Kidney (tissue), 14 donors: Measurements from ENCODE around the gene C12orf54. TPM values are rescaled to one million over a fixed set of nuclear protein-coding genes. Genes with fewer than 3 reads are reported as not detected.
"Not testable (repeated sequence)": the region's sequence is repeated elsewhere in the genome, so short reads cannot be mapped to it uniquely, and the experiment has no call there.

Experiments
- DNase-seq, 5 donors: peaks; one replicate each; pipeline ENCODE4 v3.0.0-alpha.2; 2013 to 2020
- FAIRE-seq: peaks from 2 replicates; lab custom pipeline; 2012; peaks lifted over from hg19 to GRCh38; lab: Jason Lieb, UNC
- H3K27ac ChIP-seq, 2 donors: one replicate each; pipeline ENCODE4 v1.7.0; 2013; ENCODE audit warnings: low read depth in 2 of 2, low read length in 2 of 2, inconsistent platforms in 1 of 2
- H3K27me3 ChIP-seq: one replicate; pipeline ENCODE4 v1.7.1; 2013; ENCODE audit warnings: low read length, inconsistent platforms; ENCODE audit not compliant: control insufficient read depth, insufficient read depth
- H3K36me3 ChIP-seq, 3 donors: one replicate each; pipeline versions ENCODE4 v1.7.0 to v1.7.1; 2013; ENCODE audit warnings: low read length in 3 of 3, control low read depth in 1 of 3, inconsistent platforms in 1 of 3; ENCODE audit not compliant: insufficient read depth in 3 of 3, control insufficient read depth in 2 of 3
- H3K4me1 ChIP-seq, 3 donors: one replicate each; pipeline versions ENCODE4 v1.7.0 to v1.7.1; 2013; ENCODE audit warnings: low read length in 3 of 3, inconsistent platforms in 1 of 3, low read depth in 1 of 3; ENCODE audit not compliant: control insufficient read depth in 2 of 3, insufficient read depth in 2 of 3
- H3K4me3 ChIP-seq, 3 donors: one replicate each; pipeline versions ENCODE4 v1.7.0 to v1.8.1; 2013; ENCODE audit warnings: low read length in 3 of 3, control low read depth in 1 of 3, inconsistent platforms in 1 of 3
- H3K9ac ChIP-seq, 3 donors: one replicate each; pipeline versions ENCODE4 v1.7.0 to v1.7.1; 2013; ENCODE audit warnings: low read length in 3 of 3, control low read depth in 1 of 3, inconsistent platforms in 1 of 3
- H3K9me3 ChIP-seq, 3 donors: one replicate each; pipeline versions ENCODE4 v1.7.0 to v1.7.1; 2013; ENCODE audit warnings: low read length in 3 of 3, control low read depth in 1 of 3, inconsistent platforms in 1 of 3; ENCODE audit not compliant: control insufficient read depth in 2 of 3, insufficient read depth in 1 of 3
- intact Hi-C: fragments of 100-400 bp; cut with DNase I; formaldehyde crosslinking; loops from one replicate; pipeline ENCODE4 v1.11.1; 2022
- polyA plus RNA-seq: library from polyadenylated mRNA; stranded (reverse); fragments of 350-450 nt; fragmentation: Illumina TruSeq; extraction: RNeasy Lipid Tissue Mini Kit (QIAGEN cat#74804); gene quantifications from one replicate; pipeline ENCODE4 v1.2.3, GENCODE V29; 2014; ENCODE audit warnings: low read depth, low replicate concordance; ENCODE audit not compliant: insufficient read depth
- total RNA-seq: library from RNA; stranded (reverse); fragmentation: NEBNext Ultra II Directional; extraction: Animal tissue kit (Norgen Biotek cat#: 25700); gene quantifications from one replicate; pipeline ENCODE4 v1.2.1, GENCODE V29; 2021
- TF ChIP-seq, protein P1 (sequence below): IDR thresholded peaks from 3 replicates; pipeline ENCODE4 v1.5.1; 2012; ENCODE audit warnings: mild to moderate bottlenecking, moderate library complexity, borderline replicate concordance; ENCODE audit not compliant: insufficient read depth; ENCODE audit errors: extremely low read depth
- donor health status: control.
- donor health status: control.
- donor health status: control.
- donor health status: control.
- donor health status: control.
- donor health status: DM: yes; HTN: yes; CAD: no.
- donor health status: Normal renal cell carcinoma (clear cell type).

Gene C12orf54
- total and polyA plus RNA-seq, 2 donors from 2014 or later, result not detected

GRCh38 chr12:48486261-48486660 lies 4.0 kb downstream of the C12orf54 start:
- Histone ChIP-seq H3K4me3 (no peak overlapping the region), H3K9ac (no peak overlapping the region), H3K27me3 (no peaks in the 10 kb centered on the region), H3K27ac (no peak overlapping the region), H3K9me3 (no peaks in the 10 kb centered on the region), H3K36me3 (no peaks in the 10 kb centered on the region), H3K4me1 (no peaks in the 10 kb centered on the region)
- intact Hi-C loops, result no loop called here
- FAIRE-seq (no peak), DNase-seq (no peak)
- TF ChIP-seq, protein P1, sequence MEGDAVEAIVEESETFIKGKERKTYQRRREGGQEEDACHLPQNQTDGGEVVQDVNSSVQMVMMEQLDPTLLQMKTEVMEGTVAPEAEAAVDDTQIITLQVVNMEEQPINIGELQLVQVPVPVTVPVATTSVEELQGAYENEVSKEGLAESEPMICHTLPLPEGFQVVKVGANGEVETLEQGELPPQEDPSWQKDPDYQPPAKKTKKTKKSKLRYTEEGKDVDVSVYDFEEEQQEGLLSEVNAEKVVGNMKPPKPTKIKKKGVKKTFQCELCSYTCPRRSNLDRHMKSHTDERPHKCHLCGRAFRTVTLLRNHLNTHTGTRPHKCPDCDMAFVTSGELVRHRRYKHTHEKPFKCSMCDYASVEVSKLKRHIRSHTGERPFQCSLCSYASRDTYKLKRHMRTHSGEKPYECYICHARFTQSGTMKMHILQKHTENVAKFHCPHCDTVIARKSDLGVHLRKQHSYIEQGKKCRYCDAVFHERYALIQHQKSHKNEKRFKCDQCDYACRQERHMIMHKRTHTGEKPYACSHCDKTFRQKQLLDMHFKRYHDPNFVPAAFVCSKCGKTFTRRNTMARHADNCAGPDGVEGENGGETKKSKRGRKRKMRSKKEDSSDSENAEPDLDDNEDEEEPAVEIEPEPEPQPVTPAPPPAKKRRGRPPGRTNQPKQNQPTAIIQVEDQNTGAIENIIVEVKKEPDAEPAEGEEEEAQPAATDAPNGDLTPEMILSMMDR, result no peak

- Histone ChIP-seq H3K9ac (no peak overlapping the region), H3K9me3 (no peaks in the 10 kb centered on the region), H3K4me3 (no peak overlapping the region), H3K27ac (no peak overlapping the region), H3K36me3 (no peaks in the 10 kb centered on the region), H3K4me1 (no peaks in the 10 kb centered on the region), H3K27me3 (no peaks in the 10 kb centered on the region)
- FAIRE-seq, result no peak
- no peak for DNase-seq
- TF ChIP-seq, protein P1, result no peak
- intact Hi-C loops, result no loop called here
Measured at GRCh38 chr12:48486679-48487078, 4.4 kb downstream of the C12orf54 start.

DNA sequence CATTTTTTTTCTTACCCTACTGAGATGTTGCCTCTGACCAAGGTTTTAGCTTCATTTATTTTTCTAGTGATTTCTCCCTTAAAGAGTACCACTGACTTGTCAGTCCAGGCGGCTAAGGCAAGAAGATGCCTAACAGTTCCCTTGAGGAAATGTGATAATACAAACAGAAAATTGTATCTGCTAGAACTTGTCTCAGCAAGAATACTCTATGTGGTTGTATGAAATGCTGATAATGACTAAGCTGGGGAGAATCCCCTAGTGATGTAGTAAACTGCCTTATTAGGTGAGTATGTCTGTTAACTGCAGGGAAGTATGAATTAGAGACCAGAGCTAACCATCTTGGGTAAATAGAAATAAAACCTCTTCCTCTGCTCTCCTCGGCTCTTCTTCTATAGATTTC lies 6.7 kb downstream of the C12orf54 start:
- H3K4me3 ChIP-seq, result no peak overlapping the region
- no peaks in the 10 kb centered on the region for H3K9me3 ChIP-seq
- no peak overlapping the region for H3K27ac ChIP-seq
- H3K27me3 ChIP-seq, result no peaks in the 10 kb centered on the region
- intact Hi-C loops, result no loop called here
- TF ChIP-seq, protein P1, result no peak
- H3K4me1 ChIP-seq, result no peaks in the 10 kb centered on the region
- DNase-seq (no peak), FAIRE-seq (no peak)
- no peak overlapping the region for H3K9ac ChIP-seq
- no peaks in the 10 kb centered on the region for H3K36me3 ChIP-seq

GRCh38 chr12:48489456-48489855 lies 7.2 kb downstream of the C12orf54 start:
- H3K4me1 ChIP-seq, H3K27ac ChIP-seq, FAIRE-seq, H3K9me3 ChIP-seq, H3K9ac ChIP-seq, H3K36me3 ChIP-seq, intact Hi-C loops, H3K27me3 ChIP-seq, DNase-seq, H3K4me3 ChIP-seq: not testable (repeated sequence)

DNA sequence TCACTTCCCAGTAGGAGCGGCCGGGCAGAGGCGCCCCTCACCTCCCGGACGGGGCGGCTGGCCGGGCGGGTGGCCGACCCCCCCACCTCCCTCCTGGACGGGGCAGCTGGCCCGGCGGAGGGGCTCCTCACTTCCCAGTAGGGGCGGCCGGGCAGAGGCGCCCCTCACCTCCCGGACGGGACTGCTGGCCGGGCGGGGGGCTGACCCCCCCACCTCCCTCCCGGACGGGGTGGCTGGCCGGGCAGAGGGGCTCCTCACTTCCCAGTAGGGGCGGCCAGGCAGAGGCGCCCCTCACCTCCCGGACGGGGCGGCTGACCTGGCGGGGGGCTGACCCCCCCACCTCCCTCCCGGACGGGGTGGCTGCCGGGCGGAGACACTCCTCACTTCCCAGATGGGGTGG lies 18.0 kb downstream of the C12orf54 start:
- intact Hi-C loops, H3K27ac ChIP-seq, H3K27me3 ChIP-seq, FAIRE-seq, DNase-seq, H3K36me3 ChIP-seq, H3K9me3 ChIP-seq, H3K9ac ChIP-seq, H3K4me3 ChIP-seq, H3K4me1 ChIP-seq: not testable (repeated sequence)

DNA sequence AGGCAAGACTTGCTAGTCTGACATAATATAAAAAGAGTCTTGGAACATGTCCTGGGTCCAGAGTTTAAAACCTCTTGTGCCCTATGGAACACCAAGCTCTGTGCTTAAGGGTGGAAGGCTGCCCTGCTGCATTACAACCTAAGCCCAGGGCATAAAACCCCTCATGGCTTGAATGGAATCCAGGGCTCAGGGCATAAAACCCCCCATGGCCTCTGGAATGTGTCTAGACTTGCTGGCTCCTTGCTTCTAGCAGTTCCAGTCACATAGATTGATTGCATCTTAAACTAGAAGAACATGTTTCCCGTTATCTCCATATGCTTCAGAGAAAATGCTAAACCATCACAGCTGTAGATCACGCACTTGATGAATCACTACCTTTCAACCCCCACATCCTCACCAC lies 24.5 kb downstream of the C12orf54 start:
- H3K9me3 ChIP-seq, H3K36me3 ChIP-seq, H3K9ac ChIP-seq, H3K27me3 ChIP-seq, H3K4me3 ChIP-seq, FAIRE-seq, intact Hi-C loops, H3K27ac ChIP-seq, H3K4me1 ChIP-seq, DNase-seq: not testable (repeated sequence)
